ENCODE data around the gene ZNF384. TPM values are rescaled to one million over a fixed set of nuclear protein-coding genes. Genes with fewer than 3 reads are reported as not detected.

Gene ZNF384
- total RNA-seq, 1 experiment from 2014 or later = 88.0 TPM

DNA sequence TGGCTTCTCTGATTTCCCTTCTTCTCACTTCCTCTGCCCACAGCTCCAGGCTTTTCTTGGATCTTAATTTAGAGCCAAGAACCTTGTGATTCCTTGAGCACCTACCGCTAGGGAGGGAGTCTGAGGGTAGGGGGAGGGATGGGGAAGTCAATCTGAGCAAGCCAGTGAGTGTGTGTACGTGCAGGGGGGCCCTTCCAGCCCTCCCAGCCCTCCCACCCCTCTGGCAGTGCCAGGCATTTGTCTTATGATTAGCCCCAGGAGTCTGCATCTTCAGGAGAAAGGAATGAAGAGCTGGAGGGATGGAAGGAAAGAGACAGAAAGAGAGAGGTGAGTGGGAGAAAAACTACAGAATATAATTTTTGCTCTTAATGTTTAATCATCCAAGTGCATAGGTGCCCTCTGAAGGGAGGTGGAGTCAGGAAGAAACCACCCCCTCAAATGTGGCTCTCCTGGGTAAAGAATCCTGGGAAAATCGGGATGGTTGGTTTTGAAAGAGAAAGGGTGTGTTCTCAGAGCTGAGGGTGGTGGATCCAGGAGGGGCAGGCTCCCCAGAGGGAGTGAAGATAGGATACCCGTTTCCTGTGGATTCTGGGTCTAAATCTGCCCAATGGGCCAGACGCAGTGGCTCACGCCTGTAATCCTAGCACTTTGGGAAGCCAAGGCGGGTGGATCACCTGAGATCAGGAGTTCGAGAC is 9.3 kb upstream of the ZNF384 start:
- no peak for DNase-seq
- Histone ChIP-seq H3T11ph (ENCODE audit: low read length) (no peak overlapping the region), H4K20me1 (ENCODE audit: control insufficient read depth, insufficient read depth, insufficient read length) (no peaks in the 10 kb centered on the region), H3K4ac (ENCODE audit: low read depth, low read length) (no peak overlapping the region), H3K27me3 (ENCODE audit: insufficient read depth, low read length) (peaks cover 3% of the 10 kb centered on the region; the same call in 1 of the 2 replicates), H3K27ac (ENCODE audit: insufficient read length, low read depth, low read length) (no peak overlapping the region), H3K23ac (ENCODE audit: insufficient read length, low read depth, low read length) (no peak overlapping the region), H2AK5ac (ENCODE audit: insufficient read length, low read length) (no peak overlapping the region), H3K9ac (ENCODE audit: extremely low read depth, insufficient read length, low read length) (no peak overlapping the region), H3K56ac (ENCODE audit: insufficient read length, low read depth, low read length) (no peak overlapping the region), H4K91ac (ENCODE audit: insufficient read length, low read depth, low read length) (no peak overlapping the region), H2BK120ac (ENCODE audit: low read depth, low read length, poor library complexity, severe bottlenecking) (no peak overlapping the region), H2AFZ (ENCODE audit: low read length) (no peak overlapping the region), H3K4me1 (ENCODE audit: insufficient read depth, low read length) (peaks cover 3% of the 10 kb centered on the region), H2BK12ac (ENCODE audit: insufficient read length, low read depth, low read length) (no peak overlapping the region), H2BK15ac (ENCODE audit: low read depth, low read length) (no peak overlapping the region), H3K9me3 (ENCODE audit: control insufficient read depth, low read depth, low read length) (no peaks in the 10 kb centered on the region), H3K23me2 (ENCODE audit: insufficient read length, low read depth, low read length, poor library complexity, severe bottlenecking) (peaks cover 17% of the 10 kb centered on the region), H3K79me1 (ENCODE audit: insufficient read depth, low read depth, low read length, poor library complexity, severe bottlenecking) (no peaks in the 10 kb centered on the region), H4K8ac (replicated peaks; ENCODE audit: insufficient read length, low read depth, low read length) (no peak overlapping the region), H3K14ac (ENCODE audit: insufficient read depth, low read length) (no peak overlapping the region), H3K79me2 (ENCODE audit: insufficient read depth, low read length) (no peaks in the 10 kb centered on the region), H2BK20ac (ENCODE audit: low read depth, low read length, poor library complexity, severe bottlenecking) (no peak overlapping the region), H3K18ac (ENCODE audit: insufficient read length, low read depth, low read length) (no peak overlapping the region), H4K5ac (ENCODE audit: insufficient read length, low read depth, low read length) (no peak overlapping the region), H2BK5ac (ENCODE audit: insufficient read length, low read length) (no peak overlapping the region), H3K4me2 (ENCODE audit: insufficient read depth, insufficient read length, low read length) (no peak overlapping the region)
- TF ChIP-seq, protein P1, sequence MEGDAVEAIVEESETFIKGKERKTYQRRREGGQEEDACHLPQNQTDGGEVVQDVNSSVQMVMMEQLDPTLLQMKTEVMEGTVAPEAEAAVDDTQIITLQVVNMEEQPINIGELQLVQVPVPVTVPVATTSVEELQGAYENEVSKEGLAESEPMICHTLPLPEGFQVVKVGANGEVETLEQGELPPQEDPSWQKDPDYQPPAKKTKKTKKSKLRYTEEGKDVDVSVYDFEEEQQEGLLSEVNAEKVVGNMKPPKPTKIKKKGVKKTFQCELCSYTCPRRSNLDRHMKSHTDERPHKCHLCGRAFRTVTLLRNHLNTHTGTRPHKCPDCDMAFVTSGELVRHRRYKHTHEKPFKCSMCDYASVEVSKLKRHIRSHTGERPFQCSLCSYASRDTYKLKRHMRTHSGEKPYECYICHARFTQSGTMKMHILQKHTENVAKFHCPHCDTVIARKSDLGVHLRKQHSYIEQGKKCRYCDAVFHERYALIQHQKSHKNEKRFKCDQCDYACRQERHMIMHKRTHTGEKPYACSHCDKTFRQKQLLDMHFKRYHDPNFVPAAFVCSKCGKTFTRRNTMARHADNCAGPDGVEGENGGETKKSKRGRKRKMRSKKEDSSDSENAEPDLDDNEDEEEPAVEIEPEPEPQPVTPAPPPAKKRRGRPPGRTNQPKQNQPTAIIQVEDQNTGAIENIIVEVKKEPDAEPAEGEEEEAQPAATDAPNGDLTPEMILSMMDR (conservative IDR thresholded peaks at IDR 0.05) = no peak
- H3K27me3 Mint-ChIP-seq (ENCODE audit: low read depth) = peaks cover 57% of the 10 kb centered on the region
- peaks cover 3 to 18% (median 8%) of the 10 kb centered on the region in 3 experiments for H3K36me3 Mint-ChIP-seq (ENCODE audit: insufficient read depth in 1 of 3, low read depth in 3 of 3)
- peaks cover 0 to 2% of the 10 kb centered on the region in 2 experiments; a peak in 2 of 5 replicates for H3K9me3 Mint-ChIP-seq
- peaks cover 21 to 25% of the 10 kb centered on the region in 2 experiments for H3K4me1 Mint-ChIP-seq
- H3K4me3 Mint-ChIP-seq = peak overlapping the region; percentile 74 to 92; a peak in 4 of 5 replicates
- no CpG with 5 or more reads among the region's 8 CpGs for WGBS (ENCODE audit: extremely low coverage, insufficient read length, low lambda C conversion rate)
- peak overlapping the region in 2 of 3 experiments; percentile 12 to 39; a peak in 1 of 7 replicates for H3K27ac Mint-ChIP-seq

All from H9 (cell line).